ENCODE data around the gene HBEGF.

Gene HBEGF, protein sequence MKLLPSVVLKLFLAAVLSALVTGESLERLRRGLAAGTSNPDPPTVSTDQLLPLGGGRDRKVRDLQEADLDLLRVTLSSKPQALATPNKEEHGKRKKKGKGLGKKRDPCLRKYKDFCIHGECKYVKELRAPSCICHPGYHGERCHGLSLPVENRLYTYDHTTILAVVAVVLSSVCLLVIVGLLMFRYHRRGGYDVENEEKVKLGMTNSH

DNA sequence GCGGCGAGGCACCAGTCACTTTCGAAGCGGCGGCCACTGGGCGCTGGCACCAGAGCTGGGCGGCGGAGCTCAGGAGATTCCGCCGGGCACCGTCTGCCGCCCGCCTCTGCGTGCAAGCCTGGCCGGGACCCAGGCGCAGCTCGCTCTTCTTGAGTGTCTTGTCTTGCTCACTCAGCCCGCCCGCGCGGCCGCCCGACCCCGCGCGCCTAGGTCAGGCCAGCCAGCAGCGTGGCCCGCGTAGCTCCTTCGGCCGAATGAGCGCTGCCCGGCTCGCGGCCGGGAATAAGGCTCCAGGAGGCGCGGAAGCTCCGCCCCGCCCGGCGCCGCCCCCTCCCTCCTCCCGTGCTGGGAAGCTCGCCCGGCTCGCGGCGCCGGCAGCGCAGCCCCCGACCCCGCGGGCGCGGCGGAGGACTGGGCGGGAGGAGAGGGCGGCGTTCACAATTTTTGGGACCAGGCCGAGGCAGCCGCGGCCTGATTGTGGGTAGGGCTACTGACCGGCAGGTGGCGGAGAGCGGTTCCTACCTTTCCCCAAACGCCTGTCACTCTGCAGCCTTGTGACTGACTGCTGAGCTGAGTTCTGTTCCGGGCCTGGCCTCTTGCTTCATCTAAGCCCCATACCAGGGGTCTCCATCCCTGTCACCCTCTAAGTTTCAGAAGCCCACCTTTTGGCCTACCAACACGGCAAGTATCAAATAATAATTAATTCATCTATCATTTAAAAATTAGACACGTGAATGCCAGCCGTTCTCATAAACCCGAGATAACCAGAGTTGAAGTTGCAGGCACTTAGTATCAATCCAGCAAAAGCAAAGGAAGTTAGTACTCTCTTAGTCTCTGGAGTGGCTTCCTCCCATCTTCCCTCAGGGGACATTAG, at the start of gene HBEGF:
TSS of gene HBEGF (minus strand) at position 256 of the 874 bp plus-strand sequence. CDS start 275 bp downstream, outside the sequence.
- FAIRE-seq, result no peak

GRCh38 chr5:140393738-140394137, 47.3 kb upstream of the HBEGF start:
- no peak for FAIRE-seq

- FAIRE-seq, result no peak
These were observed 45.3 kb upstream of the HBEGF start for GRCh38 chr5:140391732-140392131.

GRCh38 chr5:140391312-140391711, 44.9 kb upstream of the HBEGF start:
- FAIRE-seq, result no peak

DNA sequence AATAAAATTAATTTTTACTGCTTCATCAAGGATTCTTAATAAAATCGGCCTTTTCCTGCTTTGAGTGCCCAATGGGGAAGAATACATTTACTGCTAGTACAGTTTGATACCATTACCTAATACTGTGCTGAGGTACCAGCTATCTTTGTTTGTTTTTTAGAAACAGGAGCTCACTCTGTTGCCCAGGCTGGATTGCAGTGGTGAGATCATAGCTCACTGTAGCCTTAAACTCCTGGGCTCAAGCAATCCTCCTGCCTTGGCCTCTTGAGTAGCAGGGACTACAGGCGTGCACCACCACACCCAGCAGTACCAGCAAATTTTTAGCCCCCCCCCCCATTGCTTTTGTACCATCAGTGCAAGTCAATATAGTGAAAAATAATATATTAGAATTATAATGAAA, 41.6 kb upstream of the HBEGF start:
- no peak for FAIRE-seq

DNA sequence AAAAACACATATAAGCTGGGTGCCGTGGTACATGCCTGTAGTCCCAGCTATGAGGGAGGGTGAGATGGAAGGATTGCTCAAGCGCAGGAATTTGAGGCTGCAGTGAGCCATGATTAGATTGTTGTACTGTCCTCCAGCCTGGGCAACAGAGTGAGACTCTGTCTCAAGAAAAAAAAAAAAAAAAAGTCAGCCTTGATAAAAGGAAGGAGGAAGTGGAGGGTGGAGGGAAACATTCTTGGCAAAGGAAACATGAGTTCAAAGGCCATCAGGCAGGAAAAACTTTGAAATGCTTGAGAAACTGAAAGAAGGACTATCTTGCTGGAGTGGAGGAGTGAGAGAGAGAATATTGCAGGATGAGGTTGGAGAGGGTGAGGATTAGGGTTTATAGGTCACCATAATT, 36.9 kb upstream of the HBEGF start:
- no peak for FAIRE-seq

DNA sequence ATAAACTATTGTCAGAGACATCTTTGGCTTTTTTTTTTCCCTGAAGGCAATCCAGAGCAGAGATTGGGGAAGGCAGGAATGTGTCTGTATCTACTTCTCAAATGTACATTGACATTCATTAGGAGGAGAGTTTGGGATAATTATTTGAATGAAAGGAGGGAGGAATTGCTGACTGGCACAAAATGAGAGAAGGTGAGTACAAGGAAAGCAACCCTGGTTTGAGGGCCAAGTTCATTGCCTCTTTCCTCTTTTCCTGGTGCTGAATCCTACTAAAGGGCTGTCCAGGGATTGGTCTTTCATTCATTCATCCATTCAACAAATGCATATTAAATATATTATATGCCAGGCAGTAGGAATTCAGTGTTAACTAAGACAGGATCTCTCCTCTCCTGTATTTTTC, 36.5 kb upstream of the HBEGF start:
- no peak for FAIRE-seq

GRCh38 chr5:140381972-140382371, 35.6 kb upstream of the HBEGF start:
- FAIRE-seq, result no peak

GRCh38 chr5:140381351-140381750, 34.9 kb upstream of the HBEGF start:
- no peak for FAIRE-seq

DNA sequence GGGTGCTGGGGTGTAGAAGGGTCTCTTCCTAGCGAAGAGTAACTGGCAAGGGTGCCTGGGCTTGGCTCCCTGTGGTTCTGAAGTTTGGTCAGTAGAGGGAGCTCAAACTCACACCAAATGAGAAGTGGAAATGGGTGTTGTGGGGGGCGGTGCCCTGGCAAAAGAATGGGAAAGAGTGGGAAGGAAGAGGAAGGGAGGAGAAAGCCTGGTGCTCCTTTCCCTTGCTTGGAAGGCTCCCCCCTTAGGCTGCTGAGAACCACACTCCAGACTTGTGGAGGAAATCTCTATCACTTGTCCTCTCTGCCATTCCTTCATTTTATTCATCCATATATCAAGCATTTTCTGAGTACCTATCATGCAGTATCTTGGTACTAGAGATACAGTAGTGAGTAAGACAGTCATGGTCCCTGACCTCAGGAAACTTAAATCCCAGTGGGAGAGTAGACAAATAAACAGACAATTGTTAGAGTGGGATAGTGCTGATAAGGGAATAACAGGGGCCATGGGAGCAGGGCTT, 26.6 kb upstream of the HBEGF start:
- FAIRE-seq, result no peak

- no peak for FAIRE-seq
These were observed 25.2 kb upstream of the HBEGF start for GRCh38 chr5:140371356-140372151.

- FAIRE-seq, result no peak
These were observed 21.0 kb upstream of the HBEGF start for GRCh38 chr5:140367256-140368013.

DNA sequence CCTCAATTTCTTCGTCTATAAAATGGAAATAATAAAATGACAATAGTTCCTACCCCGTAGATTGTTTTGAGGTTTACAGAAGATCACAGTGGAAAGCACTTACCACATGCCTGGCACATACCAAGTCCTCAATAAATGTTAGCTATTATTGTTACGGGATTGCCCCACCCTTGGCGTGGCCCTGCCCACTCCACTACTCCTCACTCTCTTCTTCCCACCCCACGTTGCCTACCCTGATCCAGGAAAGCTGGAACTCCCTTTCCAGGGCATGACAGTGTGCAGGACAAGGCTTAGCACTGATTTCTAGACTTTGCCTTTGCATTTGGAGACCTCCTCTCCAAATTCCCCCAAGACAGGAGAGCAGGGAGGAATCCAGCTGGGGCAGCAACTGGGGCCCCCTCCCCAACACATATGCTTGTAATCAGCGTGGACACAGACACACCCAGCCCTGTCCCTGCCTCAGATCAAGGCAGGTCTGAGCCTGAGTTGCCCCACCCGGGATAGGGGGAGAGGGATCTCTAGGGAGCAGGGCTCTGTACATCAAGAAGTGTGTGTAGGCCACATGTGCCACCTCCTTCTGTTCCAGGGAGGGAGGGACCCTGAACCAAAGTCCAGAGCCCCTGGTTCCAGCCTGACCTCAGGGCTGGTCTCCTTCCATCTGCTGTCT, 20.3 kb upstream of the HBEGF start:
- no peak for FAIRE-seq

- no peak for FAIRE-seq
These were observed 19.5 kb upstream of the HBEGF start for GRCh38 chr5:140365941-140366340.

DNA sequence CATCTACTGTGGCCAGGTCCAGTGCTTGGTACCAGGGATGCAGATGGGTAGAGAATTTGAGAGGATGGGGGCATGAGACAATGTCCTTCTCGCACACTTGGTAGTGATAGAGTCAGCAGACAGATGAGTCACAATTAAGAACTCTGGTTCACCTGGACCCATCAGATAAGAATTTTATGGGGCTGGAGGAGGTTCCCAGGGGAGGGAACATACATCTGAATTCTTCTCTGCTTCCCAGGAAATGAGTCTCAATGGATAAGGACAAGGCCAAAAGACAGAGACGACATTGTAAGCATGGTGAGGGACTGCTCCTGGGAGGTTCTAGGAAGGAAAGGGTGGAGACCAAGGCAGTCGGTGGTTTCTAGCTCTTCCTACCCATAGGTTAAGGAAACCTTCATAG, 18.9 kb upstream of the HBEGF start:
- FAIRE-seq, result no peak

GRCh38 chr5:140364472-140364765, 18.0 kb upstream of the HBEGF start:
- FAIRE-seq, result no peak

DNA sequence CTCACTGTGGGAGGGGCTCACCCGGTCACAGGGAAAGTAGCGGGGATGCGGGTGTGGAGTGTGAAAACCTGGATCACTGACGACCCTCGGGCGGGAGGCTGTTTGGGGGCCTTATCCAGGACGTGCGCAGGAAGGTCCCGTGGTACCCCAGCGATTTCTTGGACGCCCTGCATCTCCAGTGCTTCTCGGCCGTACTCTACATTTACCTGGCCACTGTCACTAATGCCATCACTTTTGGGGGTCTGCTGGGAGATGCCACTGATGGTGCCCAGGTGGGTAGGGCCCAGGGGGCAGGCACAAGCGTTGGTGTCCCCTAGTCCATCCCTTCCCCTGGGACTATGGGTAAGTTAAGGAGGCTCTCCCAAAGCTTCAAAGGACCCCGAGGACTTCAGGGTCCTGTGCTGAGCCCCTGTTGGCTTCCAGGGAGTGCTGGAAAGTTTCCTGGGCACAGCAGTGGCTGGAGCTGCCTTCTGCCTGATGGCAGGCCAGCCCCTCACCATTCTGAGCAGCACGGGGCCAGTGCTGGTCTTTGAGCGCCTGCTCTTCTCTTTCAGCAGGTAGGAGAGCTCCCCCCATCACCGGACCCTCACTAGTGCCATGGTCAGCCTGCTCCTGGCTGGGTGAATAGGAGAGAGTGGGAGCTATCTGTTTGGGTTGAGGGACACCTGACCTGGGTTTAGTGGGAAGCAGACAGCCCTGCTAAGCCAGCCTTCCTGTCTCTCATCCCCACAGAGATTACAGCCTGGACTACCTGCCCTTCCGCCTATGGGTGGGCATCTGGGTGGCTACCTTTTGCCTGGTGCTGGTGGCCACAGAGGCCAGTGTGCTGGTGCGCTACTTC, 17.4 kb upstream of the HBEGF start:
- FAIRE-seq, result no peak

GRCh38 chr5:140362875-140363630, 16.6 kb upstream of the HBEGF start:
- no peak for FAIRE-seq

GRCh38 chr5:140362311-140362710, 15.9 kb upstream of the HBEGF start:
- no peak for FAIRE-seq

DNA sequence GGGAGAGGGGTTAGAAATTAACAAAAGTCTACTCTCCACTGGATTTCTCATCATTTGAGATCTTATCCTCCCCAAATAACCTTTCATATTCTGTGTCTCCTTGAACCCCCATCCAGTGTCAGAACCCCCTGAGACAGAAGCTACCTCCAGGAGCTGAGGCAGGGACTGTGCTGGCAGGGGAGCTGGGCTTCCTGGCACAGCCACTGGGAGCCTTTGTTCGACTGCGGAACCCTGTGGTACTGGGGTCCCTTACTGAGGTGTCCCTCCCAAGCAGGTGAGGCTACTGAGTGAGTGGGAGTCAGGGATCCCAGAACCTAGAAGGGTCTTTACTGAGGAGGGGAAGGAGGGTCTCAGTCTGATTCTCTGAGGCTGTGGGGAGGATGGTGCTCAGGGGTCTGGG, 15.5 kb upstream of the HBEGF start:
- FAIRE-seq, result no peak
